HepG2 (cell line): ENCODE results near the gene ZNF223. TPM values are rescaled to one million over a fixed set of nuclear protein-coding genes. Genes with fewer than 3 reads are reported as not detected.

ENCODE experiments used
- CBFB ChIP-seq: sonication (generic); formaldehyde crosslinking; IDR thresholded peaks from 2 replicates; pipeline ENCODE4 v1.4.0; 2020; ENCODE audit warnings: missing genetic modification reagents
- CBX5 ChIP-seq: sonication (generic); formaldehyde crosslinking; IDR thresholded peaks from 2 replicates; pipeline ENCODE4 v1.4.0; 2020; ENCODE audit warnings: missing genetic modification reagents, borderline replicate concordance
- GATA4 ChIP-seq: sonication (generic); IDR thresholded peaks from 2 replicates; pipeline ENCODE4 v1.6.1; 2016; ENCODE audit warnings: antibody characterized with exemption, low read depth, borderline replicate concordance
- MTF2 ChIP-seq: sonication (generic); formaldehyde crosslinking; IDR thresholded peaks from 2 replicates; pipeline ENCODE4 v1.5.0; 2020; ENCODE audit warnings: missing genetic modification reagents, borderline replicate concordance
- RXRA ChIP-seq: sonication (generic); formaldehyde crosslinking; IDR thresholded peaks from 2 replicates; pipeline ENCODE4 v1.5.1; 2020; ENCODE audit warnings: missing genetic modification reagents
- SIN3A ChIP-seq: IDR thresholded peaks from 2 replicates; pipeline ENCODE4 v1.6.1; 2011; ENCODE audit warnings: low read depth, mild to moderate bottlenecking, control low read depth, low read length, borderline replicate concordance
- SNAI1 ChIP-seq: sonication (generic); formaldehyde crosslinking; IDR thresholded peaks from 2 replicates; pipeline ENCODE4 v1.5.0; 2020; ENCODE audit warnings: mild to moderate bottlenecking, missing genetic modification reagents, borderline replicate concordance
- SNAPC4 ChIP-seq: sonication (generic); formaldehyde crosslinking; IDR thresholded peaks from 2 replicates; pipeline ENCODE4 v1.4.0; 2020; ENCODE audit warnings: mild to moderate bottlenecking, missing genetic modification reagents
- SUZ12 ChIP-seq: fragments of 150-350 bp; IDR thresholded peaks from 2 replicates; pipeline ENCODE4 v1.6.1; 2014; ENCODE audit warnings: low read depth, low read length
- ZFX ChIP-seq: sonication (generic); formaldehyde crosslinking; IDR thresholded peaks from 2 replicates; pipeline ENCODE4 v1.4.0; 2020; ENCODE audit warnings: mild to moderate bottlenecking, low read depth, missing genetic modification reagents, moderate library complexity
- ZMAT3 ChIP-seq: sonication (generic); formaldehyde crosslinking; conservative IDR thresholded peaks from 2 replicates; pipeline ENCODE4 v1.7.0; 2021; ENCODE audit warnings: missing genetic modification reagents
- ZNF18 ChIP-seq: sonication (generic); formaldehyde crosslinking; IDR thresholded peaks from 2 replicates; pipeline ENCODE4 v1.8.0; 2022; ENCODE audit warnings: mild to moderate bottlenecking, missing genetic modification reagents; ENCODE audit not compliant: insufficient replicate concordance
- ZNF205 ChIP-seq: IDR thresholded peaks from 2 replicates; pipeline ENCODE4 v1.6.1; 2018; ENCODE audit warnings: missing biosample characterization, missing genetic modification reagents
- ZNF24 ChIP-seq: fragments of 450-650 bp; IDR thresholded peaks from 2 replicates; pipeline ENCODE4 v1.6.1; 2017; ENCODE audit warnings: antibody characterized with exemption, mild to moderate bottlenecking
- ZNF33B ChIP-seq: sonication (generic); formaldehyde crosslinking; IDR thresholded peaks from 2 replicates; pipeline ENCODE4 v1.5.1; 2020; ENCODE audit warnings: mild to moderate bottlenecking, missing genetic modification reagents
- ZNF484 ChIP-seq: sonication (generic); formaldehyde crosslinking; IDR thresholded peaks from 2 replicates; pipeline ENCODE4 v1.5.1; 2020; ENCODE audit warnings: mild to moderate bottlenecking, low read depth, missing genetic modification reagents, borderline replicate concordance
- ZNF543 ChIP-seq: sonication (generic); formaldehyde crosslinking; IDR thresholded peaks from 2 replicates; pipeline ENCODE4 v1.4.0; 2020; ENCODE audit warnings: mild to moderate bottlenecking, missing genetic modification reagents
- ZNF569 ChIP-seq: sonication (generic); formaldehyde crosslinking; IDR thresholded peaks from 2 replicates; pipeline ENCODE4 v1.5.0; 2020; ENCODE audit warnings: mild to moderate bottlenecking, missing genetic modification reagents, moderate library complexity, borderline replicate concordance
- ZNF704 ChIP-seq: sonication (generic); formaldehyde crosslinking; IDR thresholded peaks from 2 replicates; pipeline ENCODE4 v1.8.1; 2023; ENCODE audit warnings: mild to moderate bottlenecking, inconsistent platforms, moderate library complexity, missing genetic modification reagents, borderline replicate concordance
- ZSCAN12 ChIP-seq: sonication (generic); formaldehyde crosslinking; IDR thresholded peaks from 2 replicates; pipeline ENCODE4 v1.9.0; 2021; ENCODE audit warnings: mild to moderate bottlenecking, missing genetic modification reagents
- polyA plus RNA-seq, 8 experiments: library from polyadenylated mRNA; depleted of rRNA in 3 of 8; stranded (reverse) in 7 of 8; unstranded in 1 of 8; fragments of >200 nt; fragmentation: Illumina TruSeq in 4 of 8; extraction: Trizol in 4 of 8; gene quantifications; 2 replicates each; pipeline versions ENCODE4 v1.2.1 to v1.2.3, GENCODE V29; 2011 to 2016; ENCODE audit warnings: low read depth in 4 of 8, missing spikeins in 1 of 8, mixed read lengths in 1 of 8; ENCODE audit not compliant: insufficient read depth in 1 of 8
- total RNA-seq, 5 experiments: library from RNA; depleted of rRNA; stranded (reverse); fragments of >200 nt; fragmentation: Illumina TruSeq; extraction: Trizol; gene quantifications; 2 replicates each; pipeline ENCODE4 v1.2.3, GENCODE V29; 2016; ENCODE audit warnings: low read depth in 1 of 5
- TF ChIP-seq, protein P1 (sequence below): sonication (generic); formaldehyde crosslinking; IDR thresholded peaks from 2 replicates; pipeline ENCODE4 v1.4.0; 2020; ENCODE audit warnings: mild to moderate bottlenecking, missing genetic modification reagents

Gene ZNF223
- total and polyA plus RNA-seq, 2 of the 13 experiments (the other 11 are each of a cell fraction or from before 2014, with no cell fraction given), result 2.0 to 4.8 TPM

- TF ChIP-seq SNAPC4 (CRISPR knock-in tag) (0 out of 2 replicates have a peak, but pooled peaks have one; percentile 52), CBFB (CRISPR knock-in tag) (peak; percentile 70; the same call in 1 of the 2 replicates), ZMAT3 (CRISPR knock-in tag) (peak; percentile 66; the same call in 1 of the 2 replicates), SNAI1 (CRISPR knock-in tag) (no peak), ZNF569 (CRISPR knock-in tag) (no peak), ZNF543 (CRISPR knock-in tag) (no peak), ZFX (CRISPR knock-in tag) (peak; percentile 84), GATA4 (peak; percentile 48; the same call in 1 of the 2 replicates), RXRA (no peak), ZNF205 (CRISPR knock-in tag) (no peak; the same call in 1 of the 2 replicates), MTF2 (no peak), ZNF24 (no peak), ZSCAN12 (CRISPR knock-in tag) (0 out of 2 replicates have a peak, but pooled peaks have one; percentile 66), ZNF704 (no peak; the same call in 1 of the 2 replicates), ZNF18 (CRISPR knock-in tag) (no peak), ZNF484 (CRISPR knock-in tag) (no peak), SUZ12 (peak; percentile 87), SIN3A (peak; percentile 92; the same call in 1 of the 2 replicates), CBX5 (CRISPR knock-in tag) (peak; percentile 66; the same call in 1 of the 2 replicates), ZNF33B (0 out of 2 replicates have a peak, but pooled peaks have one; percentile 61)
- TF ChIP-seq, protein P1, sequence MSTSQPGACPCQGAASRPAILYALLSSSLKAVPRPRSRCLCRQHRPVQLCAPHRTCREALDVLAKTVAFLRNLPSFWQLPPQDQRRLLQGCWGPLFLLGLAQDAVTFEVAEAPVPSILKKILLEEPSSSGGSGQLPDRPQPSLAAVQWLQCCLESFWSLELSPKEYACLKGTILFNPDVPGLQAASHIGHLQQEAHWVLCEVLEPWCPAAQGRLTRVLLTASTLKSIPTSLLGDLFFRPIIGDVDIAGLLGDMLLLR, result no peak
These were observed 42.3 kb downstream of the ZNF223 start, which contains the start of gene ZNF224 (continued) for GRCh38 chr19:44093931-44094765.
